GM12872 (cell line): ENCODE data around the gene NXNL1.

ENCODE experiments used
- CTCF ChIP-seq: IDR thresholded peaks from 3 replicates; pipeline ENCODE4 v1.5.1; 2011; ENCODE audit warnings: low read depth, mild to moderate bottlenecking, low read length, moderate library complexity; ENCODE audit not compliant: insufficient read depth

NXNL1 gene

GRCh38 chr19:17460372-17461230 is at the start of gene NXNL1:
TSS of gene NXNL1 (minus strand) at chr19:17460926. CDS start at chr19:17460869, 57 bp downstream.
- no peak for TF ChIP-seq CTCF

- TF ChIP-seq CTCF, result no peak
Measured at GRCh38 chr19:17506745-17507144, 46.0 kb upstream of the NXNL1 start.

- no peak for TF ChIP-seq CTCF
Measured at GRCh38 chr19:17505223-17505622, 44.5 kb upstream of the NXNL1 start.

- TF ChIP-seq CTCF, result no peak
Measured at GRCh38 chr19:17504456-17504855, 43.7 kb upstream of the NXNL1 start.

GRCh38 chr19:17504030-17504429 is 43.3 kb upstream of the NXNL1 start:
- TF ChIP-seq CTCF, result no peak

GRCh38 chr19:17503240-17503639 is 42.5 kb upstream of the NXNL1 start:
- no peak for TF ChIP-seq CTCF

GRCh38 chr19:17500447-17501198 is 39.9 kb upstream of the NXNL1 start:
- no peak for TF ChIP-seq CTCF
